PC-3 (cell line): Measurements from ENCODE around the gene KDM6B. TPM values are rescaled to one million over a fixed set of nuclear protein-coding genes. Genes with fewer than 3 reads are reported as not detected.

Experiments used
- ATAC-seq: fragments of 200-7000 bp; cut with Tn5 transposase; 2 replicates; pipeline ENCODE4 v1.9.1; 2020; ENCODE audit warnings: mild to moderate bottlenecking, moderate library complexity
- BruUV-seq: library from RNA; stranded (reverse); fragments of 400-500 nt; replicated peaks from 2 replicates; lab custom pipeline; 2021; lab: Mats Ljungman, UMichigan
- CTCF ChIA-PET: fragments of 300-600 bp; sonication (Branson Sonifier 250); formaldehyde crosslinking; loops from one replicate; lab custom pipeline; 2022; ENCODE audit warnings: antibody characterized with exemption; lab: Charles Lee
- POLR2A ChIA-PET: fragments of 300-600 bp; sonication (Branson Sonifier 250); formaldehyde crosslinking; loops from one replicate; lab custom pipeline; 2022; ENCODE audit warnings: antibody characterized with exemption; ENCODE audit not compliant: unreplicated experiment; lab: Charles Lee
- DNase-seq: peaks from one replicate; pipeline ENCODE4 v3.0.0-alpha.2; 2015
- H2AFZ ChIP-seq: fragments of 300-600 bp; sonication (generic); 2 replicates; pipeline ENCODE4 v1.6.0; 2016; ENCODE audit warnings: antibody characterized with exemption, low read length
- H3F3A ChIP-seq: fragments of 300-600 bp; sonication (generic); one replicate; pipeline ENCODE4 v1.6.0; 2017; ENCODE audit warnings: antibody characterized with exemption, low read length, control low read depth, mild to moderate bottlenecking; ENCODE audit not compliant: unreplicated experiment
- H3K27ac ChIP-seq: fragments of 300-600 bp; sonication (generic); 2 replicates; pipeline ENCODE4 v1.5.1; 2016; ENCODE audit warnings: mild to moderate bottlenecking, low read length
- H3K27me3 ChIP-seq: fragments of 300-600 bp; sonication (generic); 2 replicates; pipeline ENCODE4 v1.6.1; 2016; ENCODE audit warnings: low read length, mixed read lengths
- H3K36me3 ChIP-seq: fragments of 300-600 bp; sonication (generic); 2 replicates; pipeline ENCODE4 v1.6.1; 2016; ENCODE audit warnings: low read depth, mixed run types, low read length, mixed read lengths
- H3K4me1 ChIP-seq: fragments of 300-600 bp; sonication (generic); 2 replicates; pipeline ENCODE4 v1.5.1; 2016; ENCODE audit warnings: low read length; ENCODE audit not compliant: insufficient read depth
- H3K4me2 ChIP-seq: fragments of 300-600 bp; sonication (generic); 2 replicates; pipeline ENCODE4 v1.6.0; 2016; ENCODE audit warnings: low read length
- H3K4me3 ChIP-seq: fragments of 300-600 bp; sonication (generic); 2 replicates; pipeline ENCODE4 v1.5.1; 2016; ENCODE audit warnings: mild to moderate bottlenecking, low read length, mixed read lengths
- H3K79me2 ChIP-seq: fragments of 300-600 bp; sonication (generic); 2 replicates; pipeline ENCODE4 v1.6.1; 2017; ENCODE audit warnings: low read length, mixed read lengths
- H3K9ac ChIP-seq: fragments of 300-600 bp; sonication (generic); 2 replicates; pipeline ENCODE4 v1.6.0; 2016; ENCODE audit warnings: mild to moderate bottlenecking, low read length
- H3K9me2 ChIP-seq: fragments of 300-600 bp; sonication (generic); replicated peaks from 2 replicates; pipeline ENCODE4 v1.6.1; 2016; ENCODE audit warnings: mixed run types, low read length, mixed read lengths
- H3K9me3 ChIP-seq: fragments of 300-600 bp; sonication (generic); 2 replicates; pipeline ENCODE4 v1.6.1; 2016; ENCODE audit warnings: low read length, mixed read lengths
- H4K20me1 ChIP-seq: fragments of 300-600 bp; sonication (generic); 2 replicates; pipeline ENCODE4 v1.6.1; 2016; ENCODE audit warnings: low read length, mixed read lengths
- EZH2 ChIP-seq: fragments of 300-600 bp; sonication (generic); IDR thresholded peaks from one replicate; pipeline ENCODE4 v1.6.1; 2017; ENCODE audit warnings: antibody characterized with exemption, mild to moderate bottlenecking, low read length; ENCODE audit not compliant: unreplicated experiment
- EZH2phosphoT487 ChIP-seq: fragments of 300-600 bp; sonication (generic); IDR thresholded peaks from 2 replicates; pipeline ENCODE4 v1.6.1; 2018; ENCODE audit warnings: mild to moderate bottlenecking, antibody characterized with exemption, low read length, borderline replicate concordance
- intact Hi-C: fragments of 100-400 bp; cut with micrococcal nuclease; formaldehyde crosslinking; loops from 2 replicates; pipeline ENCODE4 v1.9.0; 2023
- total RNA-seq: library from RNA; depleted of rRNA; stranded (reverse); fragments of >200 nt; gene quantifications from 2 replicates; pipeline ENCODE4 v1.2.3, GENCODE V29; 2014
- TF ChIP-seq, protein P1 (sequence below): fragments of 300-600 bp; sonication (generic); conservative IDR thresholded peaks from 2 replicates; pipeline ENCODE4 v1.5.1; 2017; ENCODE audit warnings: antibody characterized with exemption, low read depth, mild to moderate bottlenecking, low read length

KDM6B gene
- total RNA-seq, 1 experiment from 2014 or later: 3.2 TPM

DNA sequence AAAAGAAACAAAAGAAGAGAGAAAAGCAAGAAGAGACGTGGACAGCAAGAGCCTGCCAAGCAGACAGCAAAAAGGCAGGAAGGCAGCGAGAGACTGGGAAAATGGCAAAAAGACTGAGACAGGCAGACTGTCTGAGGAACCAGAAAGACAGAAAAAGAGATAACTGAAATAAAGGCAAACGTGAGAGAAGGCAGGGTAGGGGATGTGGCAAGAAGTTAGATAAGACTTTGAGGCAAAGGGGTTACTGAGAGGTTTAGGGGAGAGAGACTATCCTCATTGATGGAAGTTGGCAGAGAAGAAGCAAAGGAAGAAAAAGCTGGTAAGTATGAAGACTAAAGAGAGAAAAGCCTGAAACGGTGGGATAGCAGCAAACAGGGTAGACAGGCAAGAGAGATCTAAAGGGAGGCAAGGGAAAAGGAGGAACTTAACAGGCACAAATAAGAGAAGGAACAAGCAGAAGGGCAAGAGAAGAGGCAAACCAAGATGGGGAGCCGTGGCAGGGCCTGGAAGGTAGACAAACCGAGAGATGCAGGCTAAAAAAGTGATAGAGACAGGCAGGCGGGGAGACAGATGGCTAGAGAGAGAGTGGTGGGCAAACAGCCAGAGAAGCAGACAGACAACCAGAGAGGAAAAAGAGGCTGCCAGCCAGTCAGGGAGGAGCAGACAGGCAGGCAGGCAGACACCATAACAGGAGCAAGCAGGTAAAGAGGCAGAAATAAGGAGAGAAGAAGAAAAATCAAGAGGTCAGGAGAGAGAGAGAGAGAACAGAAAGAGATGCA is 47.4 kb downstream of the KDM6B start:
- Histone ChIP-seq H3K9ac (no peak overlapping the region), H3K79me2 (peaks cover 12% of the 10 kb centered on the region), H3K27me3 (no peaks in the 10 kb centered on the region), H3K4me3 (no peak overlapping the region), H2AFZ (no peak overlapping the region), H3F3A (peaks cover 4% of the 10 kb centered on the region), H3K9me3 (no peaks in the 10 kb centered on the region), H3K9me2 (no peaks in the 10 kb centered on the region), H4K20me1 (no peaks in the 10 kb centered on the region), H3K4me1 (0 out of 2 replicates have a peak, but pooled peaks cover 8% of the 10 kb centered on the region), H3K27ac (no peak overlapping the region), H3K4me2 (no peak overlapping the region), H3K36me3 (no peaks in the 10 kb centered on the region)
- no TSS peak for BruUV-seq
- POLR2A ChIA-PET: no interaction called here
- CTCF ChIA-PET: no interaction called here
- ATAC-seq (no peak), DNase-seq (no peak)
- intact Hi-C loops: no loop called here
- TF ChIP-seq, protein P1, sequence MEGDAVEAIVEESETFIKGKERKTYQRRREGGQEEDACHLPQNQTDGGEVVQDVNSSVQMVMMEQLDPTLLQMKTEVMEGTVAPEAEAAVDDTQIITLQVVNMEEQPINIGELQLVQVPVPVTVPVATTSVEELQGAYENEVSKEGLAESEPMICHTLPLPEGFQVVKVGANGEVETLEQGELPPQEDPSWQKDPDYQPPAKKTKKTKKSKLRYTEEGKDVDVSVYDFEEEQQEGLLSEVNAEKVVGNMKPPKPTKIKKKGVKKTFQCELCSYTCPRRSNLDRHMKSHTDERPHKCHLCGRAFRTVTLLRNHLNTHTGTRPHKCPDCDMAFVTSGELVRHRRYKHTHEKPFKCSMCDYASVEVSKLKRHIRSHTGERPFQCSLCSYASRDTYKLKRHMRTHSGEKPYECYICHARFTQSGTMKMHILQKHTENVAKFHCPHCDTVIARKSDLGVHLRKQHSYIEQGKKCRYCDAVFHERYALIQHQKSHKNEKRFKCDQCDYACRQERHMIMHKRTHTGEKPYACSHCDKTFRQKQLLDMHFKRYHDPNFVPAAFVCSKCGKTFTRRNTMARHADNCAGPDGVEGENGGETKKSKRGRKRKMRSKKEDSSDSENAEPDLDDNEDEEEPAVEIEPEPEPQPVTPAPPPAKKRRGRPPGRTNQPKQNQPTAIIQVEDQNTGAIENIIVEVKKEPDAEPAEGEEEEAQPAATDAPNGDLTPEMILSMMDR: no peak
- TF ChIP-seq EZH2: no peak
- TF ChIP-seq EZH2phosphoT487: no peak

DNA sequence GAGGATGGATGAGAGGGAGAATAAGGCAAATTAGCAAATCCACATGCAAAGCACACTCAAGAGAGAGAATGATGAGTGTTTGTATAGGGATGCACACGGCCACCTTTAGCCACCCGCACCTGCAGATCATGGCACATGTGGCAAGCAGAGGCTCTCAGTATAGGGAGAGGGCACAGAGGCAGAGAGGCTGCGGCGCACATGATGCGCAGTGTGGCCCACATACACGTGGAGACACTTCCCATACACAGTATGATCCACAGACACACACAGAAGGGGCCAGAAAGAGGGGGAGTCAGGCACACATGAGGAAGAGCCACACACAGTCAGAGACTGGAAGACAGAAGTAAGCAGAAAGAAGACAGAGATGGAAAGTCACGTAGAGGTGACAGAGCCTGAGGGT is 48.1 kb downstream of the KDM6B start:
- intact Hi-C loops: no loop called here
- BruUV-seq: no TSS peak

More for the DNA sequence above, 48.1 kb downstream of the KDM6B start:
- no peak for DNase-seq
- H2AFZ ChIP-seq: no peak overlapping the region
- H3K79me2 ChIP-seq: peaks cover 14% of the 10 kb centered on the region
- ChIA-PET CTCF (no interaction called here), POLR2A (no interaction called here)
- no peak overlapping the region for H3K4me2 ChIP-seq
- no peak overlapping the region for H3K9ac ChIP-seq
- no peaks in the 10 kb centered on the region for H3K36me3 ChIP-seq
- no peaks in the 10 kb centered on the region for H3K27me3 ChIP-seq
- no peak overlapping the region for H3K27ac ChIP-seq
- H3K4me1 ChIP-seq: 0 out of 2 replicates have a peak, but pooled peaks cover 8% of the 10 kb centered on the region
- H4K20me1 ChIP-seq: no peaks in the 10 kb centered on the region
- no peak for TF ChIP-seq EZH2phosphoT487
- TF ChIP-seq, protein P1: no peak
- no peak for TF ChIP-seq EZH2
- H3K4me3 ChIP-seq: no peak overlapping the region
- H3K9me2 ChIP-seq: no peaks in the 10 kb centered on the region
- peaks cover 10% of the 10 kb centered on the region for H3F3A ChIP-seq
- no peak for ATAC-seq
- H3K9me3 ChIP-seq: no peaks in the 10 kb centered on the region
